SK-N-SH treated with all-trans-retinoic acid at 6 μM for 48 hours (cell line): ENCODE measurements around the gene KLHDC8B.

Experiments
- CSDC2 ChIP-seq: fragments of 250-450 bp; sonication (Bioruptor Pico); IDR thresholded peaks from 2 replicates; pipeline ENCODE4 v1.5.0; 2020; ENCODE audit warnings: mild to moderate bottlenecking, moderate library complexity
- GLIS3 ChIP-seq: fragments of 250-450 bp; sonication (Bioruptor Pico); IDR thresholded peaks from 2 replicates; pipeline ENCODE4 v1.5.0; 2020; ENCODE audit warnings: mild to moderate bottlenecking, moderate library complexity
- ISL1 ChIP-seq: fragments of 250-450 bp; sonication (Bioruptor Pico); IDR thresholded peaks from 2 replicates; pipeline ENCODE4 v2.1.2; 2022; ENCODE audit warnings: mild to moderate bottlenecking, moderate library complexity
- TOX ChIP-seq: fragments of 250-450 bp; sonication (Bioruptor Pico); IDR thresholded peaks from 2 replicates; pipeline ENCODE4 v1.8.0; 2021; ENCODE audit warnings: mild to moderate bottlenecking, moderate library complexity, borderline replicate concordance
- ZFP3 ChIP-seq: fragments of 250-450 bp; sonication (Bioruptor Pico); IDR thresholded peaks from 2 replicates; pipeline ENCODE4 v1.5.0; 2020; ENCODE audit warnings: mild to moderate bottlenecking, moderate library complexity
- TF ChIP-seq, protein P1 (sequence below): fragments of 250-450 bp; sonication (Bioruptor Pico); IDR thresholded peaks from 2 replicates; pipeline ENCODE4 v1.8.0; 2020; ENCODE audit warnings: mild to moderate bottlenecking, moderate library complexity, borderline replicate concordance
- TF ChIP-seq, protein P2 (sequence below): fragments of 250-450 bp; sonication (Bioruptor Pico); IDR thresholded peaks from 2 replicates; pipeline ENCODE4 v1.5.1; 2021; ENCODE audit warnings: mild to moderate bottlenecking, moderate library complexity
- TF ChIP-seq, protein P3 (sequence below): fragments of 250-450 bp; sonication (Bioruptor Pico); IDR thresholded peaks from 2 replicates; pipeline ENCODE4 v1.5.0; 2020; ENCODE audit warnings: mild to moderate bottlenecking, moderate library complexity
- TF ChIP-seq, protein P4 (sequence below): fragments of 250-450 bp; sonication (Bioruptor Pico); IDR thresholded peaks from 2 replicates; pipeline ENCODE4 v1.8.0; 2021; ENCODE audit warnings: low read depth, mild to moderate bottlenecking, moderate library complexity, borderline replicate concordance
- TF ChIP-seq, protein P5 (sequence below): fragments of 250-450 bp; sonication (Bioruptor Pico); IDR thresholded peaks from 2 replicates; pipeline ENCODE4 v1.5.1; 2020; ENCODE audit warnings: low read depth, mild to moderate bottlenecking, moderate library complexity

DNA sequence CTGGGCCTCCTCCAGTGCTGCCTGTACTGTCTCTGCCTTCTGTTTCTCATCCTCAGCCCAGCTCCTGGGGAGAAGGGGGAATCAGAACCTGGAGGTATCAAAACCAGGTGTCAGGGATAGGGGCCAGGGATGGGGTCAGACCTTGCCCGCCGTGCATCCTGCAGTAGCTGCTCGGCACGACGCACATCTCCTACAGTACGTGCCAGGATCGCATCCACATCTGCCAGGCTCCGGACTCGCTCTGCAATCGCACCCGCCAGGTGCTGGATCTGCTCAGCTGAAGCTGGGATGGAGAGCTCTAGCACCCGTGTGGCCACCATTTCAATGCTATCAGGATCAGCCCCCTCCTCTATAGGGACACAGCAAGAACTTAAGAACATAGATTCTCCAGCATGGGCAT, 49.4 kb upstream of the KLHDC8B start:
- no peak for TF ChIP-seq CSDC2 (CRISPR knock-in tag)
- TF ChIP-seq TOX, result no peak
- TF ChIP-seq, protein P1, sequence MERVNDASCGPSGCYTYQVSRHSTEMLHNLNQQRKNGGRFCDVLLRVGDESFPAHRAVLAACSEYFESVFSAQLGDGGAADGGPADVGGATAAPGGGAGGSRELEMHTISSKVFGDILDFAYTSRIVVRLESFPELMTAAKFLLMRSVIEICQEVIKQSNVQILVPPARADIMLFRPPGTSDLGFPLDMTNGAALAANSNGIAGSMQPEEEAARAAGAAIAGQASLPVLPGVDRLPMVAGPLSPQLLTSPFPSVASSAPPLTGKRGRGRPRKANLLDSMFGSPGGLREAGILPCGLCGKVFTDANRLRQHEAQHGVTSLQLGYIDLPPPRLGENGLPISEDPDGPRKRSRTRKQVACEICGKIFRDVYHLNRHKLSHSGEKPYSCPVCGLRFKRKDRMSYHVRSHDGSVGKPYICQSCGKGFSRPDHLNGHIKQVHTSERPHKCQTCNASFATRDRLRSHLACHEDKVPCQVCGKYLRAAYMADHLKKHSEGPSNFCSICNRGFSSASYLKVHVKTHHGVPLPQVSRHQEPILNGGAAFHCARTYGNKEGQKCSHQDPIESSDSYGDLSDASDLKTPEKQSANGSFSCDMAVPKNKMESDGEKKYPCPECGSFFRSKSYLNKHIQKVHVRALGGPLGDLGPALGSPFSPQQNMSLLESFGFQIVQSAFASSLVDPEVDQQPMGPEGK (CRISPR knock-in tag), result no peak
- no peak for TF ChIP-seq ISL1 (CRISPR knock-in tag)
- TF ChIP-seq, protein P2, sequence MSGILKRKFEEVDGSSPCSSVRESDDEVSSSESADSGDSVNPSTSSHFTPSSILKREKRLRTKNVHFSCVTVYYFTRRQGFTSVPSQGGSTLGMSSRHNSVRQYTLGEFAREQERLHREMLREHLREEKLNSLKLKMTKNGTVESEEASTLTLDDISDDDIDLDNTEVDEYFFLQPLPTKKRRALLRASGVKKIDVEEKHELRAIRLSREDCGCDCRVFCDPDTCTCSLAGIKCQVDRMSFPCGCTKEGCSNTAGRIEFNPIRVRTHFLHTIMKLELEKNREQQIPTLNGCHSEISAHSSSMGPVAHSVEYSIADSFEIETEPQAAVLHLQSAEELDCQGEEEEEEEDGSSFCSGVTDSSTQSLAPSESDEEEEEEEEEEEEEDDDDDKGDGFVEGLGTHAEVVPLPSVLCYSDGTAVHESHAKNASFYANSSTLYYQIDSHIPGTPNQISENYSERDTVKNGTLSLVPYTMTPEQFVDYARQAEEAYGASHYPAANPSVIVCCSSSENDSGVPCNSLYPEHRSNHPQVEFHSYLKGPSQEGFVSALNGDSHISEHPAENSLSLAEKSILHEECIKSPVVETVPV (CRISPR knock-in tag), result no peak
- TF ChIP-seq GLIS3 (CRISPR knock-in tag), result no peak
- TF ChIP-seq ZFP3, result no peak
- TF ChIP-seq, protein P3, sequence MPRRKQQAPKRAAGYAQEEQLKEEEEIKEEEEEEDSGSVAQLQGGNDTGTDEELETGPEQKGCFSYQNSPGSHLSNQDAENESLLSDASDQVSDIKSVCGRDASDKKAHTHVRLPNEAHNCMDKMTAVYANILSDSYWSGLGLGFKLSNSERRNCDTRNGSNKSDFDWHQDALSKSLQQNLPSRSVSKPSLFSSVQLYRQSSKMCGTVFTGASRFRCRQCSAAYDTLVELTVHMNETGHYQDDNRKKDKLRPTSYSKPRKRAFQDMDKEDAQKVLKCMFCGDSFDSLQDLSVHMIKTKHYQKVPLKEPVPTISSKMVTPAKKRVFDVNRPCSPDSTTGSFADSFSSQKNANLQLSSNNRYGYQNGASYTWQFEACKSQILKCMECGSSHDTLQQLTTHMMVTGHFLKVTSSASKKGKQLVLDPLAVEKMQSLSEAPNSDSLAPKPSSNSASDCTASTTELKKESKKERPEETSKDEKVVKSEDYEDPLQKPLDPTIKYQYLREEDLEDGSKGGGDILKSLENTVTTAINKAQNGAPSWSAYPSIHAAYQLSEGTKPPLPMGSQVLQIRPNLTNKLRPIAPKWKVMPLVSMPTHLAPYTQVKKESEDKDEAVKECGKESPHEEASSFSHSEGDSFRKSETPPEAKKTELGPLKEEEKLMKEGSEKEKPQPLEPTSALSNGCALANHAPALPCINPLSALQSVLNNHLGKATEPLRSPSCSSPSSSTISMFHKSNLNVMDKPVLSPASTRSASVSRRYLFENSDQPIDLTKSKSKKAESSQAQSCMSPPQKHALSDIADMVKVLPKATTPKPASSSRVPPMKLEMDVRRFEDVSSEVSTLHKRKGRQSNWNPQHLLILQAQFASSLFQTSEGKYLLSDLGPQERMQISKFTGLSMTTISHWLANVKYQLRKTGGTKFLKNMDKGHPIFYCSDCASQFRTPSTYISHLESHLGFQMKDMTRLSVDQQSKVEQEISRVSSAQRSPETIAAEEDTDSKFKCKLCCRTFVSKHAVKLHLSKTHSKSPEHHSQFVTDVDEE (CRISPR knock-in tag), result no peak
- TF ChIP-seq, protein P4, sequence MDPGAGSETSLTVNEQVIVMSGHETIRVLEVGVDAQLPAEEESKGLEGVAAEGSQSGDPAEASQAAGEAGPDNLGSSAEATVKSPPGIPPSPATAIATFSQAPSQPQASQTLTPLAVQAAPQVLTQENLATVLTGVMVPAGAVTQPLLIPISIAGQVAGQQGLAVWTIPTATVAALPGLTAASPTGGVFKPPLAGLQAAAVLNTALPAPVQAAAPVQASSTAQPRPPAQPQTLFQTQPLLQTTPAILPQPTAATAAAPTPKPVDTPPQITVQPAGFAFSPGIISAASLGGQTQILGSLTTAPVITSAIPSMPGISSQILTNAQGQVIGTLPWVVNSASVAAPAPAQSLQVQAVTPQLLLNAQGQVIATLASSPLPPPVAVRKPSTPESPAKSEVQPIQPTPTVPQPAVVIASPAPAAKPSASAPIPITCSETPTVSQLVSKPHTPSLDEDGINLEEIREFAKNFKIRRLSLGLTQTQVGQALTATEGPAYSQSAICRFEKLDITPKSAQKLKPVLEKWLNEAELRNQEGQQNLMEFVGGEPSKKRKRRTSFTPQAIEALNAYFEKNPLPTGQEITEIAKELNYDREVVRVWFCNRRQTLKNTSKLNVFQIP (CRISPR knock-in tag), result no peak
- TF ChIP-seq, protein P5, sequence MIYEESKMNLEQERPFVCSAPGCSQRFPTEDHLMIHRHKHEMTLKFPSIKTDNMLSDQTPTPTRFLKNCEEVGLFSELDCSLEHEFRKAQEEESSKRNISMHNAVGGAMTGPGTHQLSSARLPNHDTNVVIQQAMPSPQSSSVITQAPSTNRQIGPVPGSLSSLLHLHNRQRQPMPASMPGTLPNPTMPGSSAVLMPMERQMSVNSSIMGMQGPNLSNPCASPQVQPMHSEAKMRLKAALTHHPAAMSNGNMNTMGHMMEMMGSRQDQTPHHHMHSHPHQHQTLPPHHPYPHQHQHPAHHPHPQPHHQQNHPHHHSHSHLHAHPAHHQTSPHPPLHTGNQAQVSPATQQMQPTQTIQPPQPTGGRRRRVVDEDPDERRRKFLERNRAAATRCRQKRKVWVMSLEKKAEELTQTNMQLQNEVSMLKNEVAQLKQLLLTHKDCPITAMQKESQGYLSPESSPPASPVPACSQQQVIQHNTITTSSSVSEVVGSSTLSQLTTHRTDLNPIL (CRISPR knock-in tag), result no peak
